GM18873 (cell line): Measurements from ENCODE around the gene CFAP46.

Source experiments
- ATAC-seq: cut with Tn5 transposase; IDR thresholded peaks from one replicate; pipeline ENCODE4 v1.9.1; 2021; ENCODE audit warnings: mild to moderate bottlenecking, moderate library complexity, moderate number of reproducible peaks; ENCODE audit not compliant: unreplicated experiment, low FRiP score

The CFAP46 gene

DNA sequence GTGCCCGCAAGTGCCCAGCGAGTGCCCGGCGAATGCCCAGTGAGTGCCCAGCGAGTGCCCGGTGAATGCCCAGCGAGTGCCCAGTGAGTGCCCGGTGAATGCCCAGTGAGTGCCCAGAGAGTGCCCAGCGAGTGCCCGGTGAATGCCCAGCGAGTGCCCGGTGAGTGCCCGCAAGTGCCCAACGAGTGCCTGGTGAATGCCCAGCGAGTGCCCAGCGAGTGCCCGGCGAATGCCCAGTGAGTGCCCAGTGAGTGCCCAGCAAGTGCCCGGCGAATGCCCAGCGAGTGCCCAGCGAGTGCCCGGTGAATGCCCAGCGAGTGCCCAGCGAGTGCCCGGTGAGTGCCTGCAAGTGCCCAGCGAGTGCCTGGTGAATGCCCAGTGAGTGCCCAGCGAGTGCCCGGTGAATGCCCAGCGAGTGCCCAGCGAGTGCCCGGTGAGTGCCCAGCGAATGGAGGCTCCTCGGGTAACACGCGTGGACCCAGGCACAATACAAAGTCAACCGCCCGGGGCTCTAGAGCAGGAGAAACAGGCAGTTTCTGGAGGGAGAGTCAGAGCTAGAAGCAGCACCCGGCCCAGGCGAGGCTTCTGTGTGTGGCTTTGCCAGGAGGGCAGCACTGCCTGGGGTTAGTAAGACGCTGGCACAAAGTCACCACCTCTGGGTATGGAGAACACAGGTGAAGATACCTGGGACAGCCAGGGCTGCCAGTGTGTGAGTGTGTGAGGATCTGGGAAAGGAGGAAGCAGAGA, 38.2 kb upstream of the CFAP46 start:
- no peak for ATAC-seq

DNA sequence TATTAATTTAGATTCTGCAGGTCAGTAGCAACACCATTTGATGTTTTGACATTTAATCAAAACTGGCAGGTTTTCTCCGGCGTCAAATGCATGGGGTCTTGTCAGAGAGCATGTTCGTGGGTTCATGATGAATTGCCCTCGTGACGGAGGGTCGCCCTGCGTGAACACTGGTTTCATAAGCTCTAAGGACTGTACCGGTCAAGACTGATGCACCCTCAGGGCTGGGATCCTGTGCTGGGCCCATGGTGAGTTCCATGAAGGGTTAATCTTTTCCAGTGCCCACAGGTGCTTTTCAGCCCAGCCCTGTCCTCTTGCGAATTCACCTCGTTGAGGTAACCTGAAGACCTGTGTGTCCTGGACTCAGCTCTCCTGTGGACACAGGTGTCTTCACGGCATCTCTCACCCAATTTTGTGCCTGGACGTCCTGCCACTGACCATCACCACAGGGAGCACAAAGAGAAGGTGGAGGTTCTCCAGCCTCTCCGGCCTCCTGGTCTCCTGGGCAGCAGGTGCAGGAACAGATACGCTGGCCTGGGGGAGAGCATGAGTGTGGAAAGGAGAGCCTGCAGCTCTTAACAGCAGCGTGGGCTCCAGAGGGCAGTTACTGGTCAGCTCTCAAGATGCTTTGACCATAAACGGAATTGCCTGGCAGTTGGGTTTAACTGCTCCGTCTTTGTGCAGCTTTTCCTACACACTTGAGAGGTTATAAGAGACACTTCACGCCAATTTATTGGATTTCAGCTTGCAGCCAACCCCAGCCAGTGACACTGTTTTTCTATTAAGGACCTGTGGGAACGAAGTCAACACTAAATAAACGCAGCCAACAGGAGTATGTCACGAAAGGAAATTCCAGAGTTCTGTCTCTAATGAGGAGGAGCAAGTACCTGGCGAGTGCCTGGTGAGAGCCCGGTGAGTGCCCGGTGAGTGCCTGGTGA, 37.4 kb upstream of the CFAP46 start:
- ATAC-seq: no peak

DNA sequence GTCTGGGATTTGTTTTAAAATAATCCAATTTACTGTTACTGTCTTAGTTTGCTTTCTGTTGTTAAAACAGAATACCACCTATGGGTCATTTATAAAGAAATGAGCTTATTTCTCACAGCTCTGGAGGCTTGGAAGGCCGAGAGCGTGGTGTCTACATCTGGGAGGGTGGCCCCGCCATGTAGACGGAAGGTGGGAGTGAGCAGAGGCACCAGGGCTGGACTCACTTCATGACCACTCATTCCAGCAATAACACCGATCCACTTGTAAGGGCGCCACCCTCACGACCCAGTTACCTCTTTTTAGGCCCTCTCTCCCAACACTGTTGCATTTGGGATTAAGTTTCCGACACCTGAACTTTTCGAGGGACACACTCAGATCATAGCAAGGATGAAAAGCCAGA, 36.2 kb upstream of the CFAP46 start:
- no peak for ATAC-seq

DNA sequence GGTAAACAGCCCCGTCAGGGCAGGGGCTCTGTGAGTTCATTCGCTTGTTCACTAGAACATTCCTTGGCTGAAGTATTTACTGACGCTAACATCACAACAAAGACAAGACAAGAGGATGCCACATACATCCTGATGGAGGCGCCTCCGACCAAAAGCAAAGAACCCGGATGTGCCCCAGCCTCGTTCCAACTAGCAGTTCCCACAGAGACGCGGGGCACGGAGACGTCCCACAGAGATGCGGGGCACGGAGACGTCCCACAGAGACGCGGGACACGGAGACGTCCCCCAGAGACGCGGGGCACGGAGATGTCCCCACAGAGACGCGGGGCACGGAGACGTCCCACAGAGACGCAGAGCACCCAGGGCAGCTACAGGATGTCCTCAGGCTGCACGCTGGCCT, 35.4 kb upstream of the CFAP46 start:
- no peak for ATAC-seq

DNA sequence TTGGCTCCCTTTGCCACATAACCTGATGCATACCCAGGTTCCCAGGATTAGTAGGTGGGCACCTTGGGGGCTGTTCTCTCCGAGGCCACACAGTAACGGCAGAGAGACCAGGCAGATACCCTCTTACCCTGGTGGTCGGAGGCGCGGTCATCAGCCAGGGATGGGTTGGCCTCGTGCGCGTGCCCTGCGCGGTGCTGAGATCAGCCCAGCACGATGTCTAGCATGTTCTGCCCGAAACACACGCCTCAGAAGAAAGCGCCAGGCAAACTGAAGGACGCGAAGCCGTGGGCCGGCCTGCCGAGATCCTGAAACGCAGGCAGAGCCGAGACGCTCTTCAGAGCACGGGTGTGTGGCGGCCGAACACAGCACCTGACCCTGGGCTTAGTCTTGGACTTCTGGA, 34.7 kb upstream of the CFAP46 start:
- no peak for ATAC-seq

DNA sequence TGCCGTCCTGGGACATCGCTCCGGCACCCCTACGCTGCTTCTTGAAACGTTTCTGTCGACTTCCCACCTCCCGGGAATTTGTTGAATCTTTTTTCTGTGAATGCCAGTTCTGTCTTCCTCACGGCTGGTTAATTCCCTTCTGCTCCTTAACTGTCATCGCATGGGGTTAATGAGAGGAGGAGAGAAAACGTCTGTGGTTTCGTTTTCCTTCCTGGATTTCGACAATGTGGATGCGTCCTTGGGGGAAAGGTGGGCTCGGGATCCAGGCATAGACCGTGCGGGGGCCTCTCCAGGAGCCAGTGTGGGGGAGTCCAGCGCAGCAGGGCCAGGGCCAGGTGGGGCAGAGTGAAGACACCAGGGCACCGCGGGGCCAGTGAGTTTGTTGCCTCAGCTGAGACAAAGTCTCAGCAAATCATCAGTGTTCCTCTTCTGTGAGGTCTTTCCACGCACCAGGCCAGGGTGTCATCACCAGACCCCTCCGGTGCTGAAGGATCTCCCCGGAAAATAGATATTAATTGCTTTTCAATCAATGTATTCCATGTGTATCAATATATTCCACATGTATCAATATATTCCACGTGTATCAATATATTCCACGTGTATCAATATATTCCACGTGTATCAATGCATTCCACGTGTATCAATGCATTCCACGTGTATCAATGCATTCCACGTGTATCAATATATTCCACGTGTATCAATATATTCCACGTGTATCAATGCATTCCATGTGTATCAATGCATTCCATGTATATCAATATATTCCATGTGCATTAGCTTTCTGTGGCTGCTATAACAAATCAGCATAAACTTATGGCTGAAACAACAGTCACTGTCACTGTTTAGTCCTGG, 33.7 kb upstream of the CFAP46 start:
- no peak for ATAC-seq

DNA sequence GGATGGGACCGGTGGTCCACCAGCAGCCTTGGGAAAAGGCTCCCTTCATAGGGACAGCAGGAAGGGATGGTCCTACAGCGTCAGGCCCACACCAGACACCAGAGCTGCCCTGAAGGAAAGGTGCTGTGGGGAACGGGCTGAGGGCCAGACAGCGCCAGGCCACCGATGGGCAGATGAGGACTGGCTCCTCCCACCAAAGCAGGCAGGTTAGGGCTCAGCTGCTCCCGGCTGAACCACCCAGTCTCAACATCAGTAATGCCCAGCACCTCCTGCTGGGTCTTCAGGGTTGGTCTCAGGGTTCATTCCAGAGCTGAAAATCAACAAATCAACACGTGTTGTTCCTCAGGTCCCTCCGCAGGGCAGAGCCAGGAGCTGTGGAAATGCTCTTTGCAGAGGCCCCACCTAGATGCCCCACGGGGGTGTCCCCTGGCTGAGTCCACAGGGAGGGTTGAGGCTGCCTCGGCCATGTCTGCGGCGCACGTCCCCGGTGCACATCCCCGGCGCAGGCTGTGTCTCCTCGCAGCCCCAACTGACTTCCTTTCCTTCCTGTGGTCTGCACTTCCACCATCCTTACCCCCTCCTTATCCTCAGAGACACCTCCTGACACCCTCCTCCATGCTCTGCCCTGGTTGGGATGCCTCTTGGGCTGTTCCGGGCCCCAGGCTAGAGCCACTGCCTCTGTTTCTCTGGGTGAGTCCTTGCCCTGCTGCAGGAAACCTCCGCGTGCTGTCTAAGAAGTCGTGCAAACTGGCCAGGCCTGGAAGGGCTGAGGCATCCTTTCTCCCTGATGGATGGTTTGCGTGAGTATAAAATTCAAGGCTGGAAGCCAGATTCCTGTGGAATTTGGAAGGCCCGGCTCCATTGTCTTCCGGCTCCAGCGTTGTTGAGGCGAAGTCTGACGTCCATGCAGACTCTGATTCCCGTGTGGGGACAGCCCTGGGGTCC, 32.8 kb upstream of the CFAP46 start:
- no peak for ATAC-seq

DNA sequence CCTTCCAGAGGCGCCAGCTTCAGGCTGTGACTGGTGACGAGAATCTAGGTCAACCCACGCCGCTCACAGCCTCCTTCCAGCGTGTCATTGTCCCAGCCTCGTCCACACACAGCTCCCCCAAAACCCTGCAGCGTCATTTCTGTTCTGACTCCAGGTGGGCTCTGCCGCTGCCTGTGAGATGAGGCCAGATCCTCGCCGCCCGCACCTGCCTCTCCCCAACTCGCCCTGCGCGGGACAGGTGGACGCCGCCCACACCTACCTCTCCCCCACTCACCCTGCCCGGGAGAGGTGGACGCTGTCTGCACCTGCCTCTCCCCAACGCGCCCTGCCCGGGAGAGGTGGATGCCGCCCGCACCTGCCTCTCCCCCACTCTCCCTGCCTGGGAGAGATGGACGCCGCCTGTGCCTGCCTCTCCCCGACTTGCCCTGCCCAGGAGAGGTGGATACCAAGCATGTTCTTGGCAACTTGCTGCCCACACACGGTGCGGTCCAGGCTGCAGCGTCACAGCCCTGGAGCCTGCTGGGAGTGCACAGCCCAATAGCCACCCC, 32.0 kb upstream of the CFAP46 start:
- no peak for ATAC-seq

DNA sequence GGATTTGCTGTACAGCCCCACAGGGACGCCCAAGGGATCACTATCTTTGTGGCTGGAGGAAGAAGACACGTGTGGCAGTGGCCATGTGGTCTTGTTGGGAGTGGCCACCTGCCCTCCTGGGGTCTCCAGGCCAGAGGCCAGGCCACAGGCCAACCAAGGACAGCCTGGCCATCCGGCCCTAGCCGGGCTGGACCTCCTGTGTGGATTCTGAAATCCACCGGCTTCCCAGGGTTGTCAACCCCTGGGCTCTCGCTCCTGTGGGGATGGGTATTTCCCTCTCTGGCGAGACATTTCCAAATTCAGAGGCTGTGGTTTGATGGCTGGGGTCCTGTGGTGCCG, 31.5 kb upstream of the CFAP46 start:
- no peak for ATAC-seq

DNA sequence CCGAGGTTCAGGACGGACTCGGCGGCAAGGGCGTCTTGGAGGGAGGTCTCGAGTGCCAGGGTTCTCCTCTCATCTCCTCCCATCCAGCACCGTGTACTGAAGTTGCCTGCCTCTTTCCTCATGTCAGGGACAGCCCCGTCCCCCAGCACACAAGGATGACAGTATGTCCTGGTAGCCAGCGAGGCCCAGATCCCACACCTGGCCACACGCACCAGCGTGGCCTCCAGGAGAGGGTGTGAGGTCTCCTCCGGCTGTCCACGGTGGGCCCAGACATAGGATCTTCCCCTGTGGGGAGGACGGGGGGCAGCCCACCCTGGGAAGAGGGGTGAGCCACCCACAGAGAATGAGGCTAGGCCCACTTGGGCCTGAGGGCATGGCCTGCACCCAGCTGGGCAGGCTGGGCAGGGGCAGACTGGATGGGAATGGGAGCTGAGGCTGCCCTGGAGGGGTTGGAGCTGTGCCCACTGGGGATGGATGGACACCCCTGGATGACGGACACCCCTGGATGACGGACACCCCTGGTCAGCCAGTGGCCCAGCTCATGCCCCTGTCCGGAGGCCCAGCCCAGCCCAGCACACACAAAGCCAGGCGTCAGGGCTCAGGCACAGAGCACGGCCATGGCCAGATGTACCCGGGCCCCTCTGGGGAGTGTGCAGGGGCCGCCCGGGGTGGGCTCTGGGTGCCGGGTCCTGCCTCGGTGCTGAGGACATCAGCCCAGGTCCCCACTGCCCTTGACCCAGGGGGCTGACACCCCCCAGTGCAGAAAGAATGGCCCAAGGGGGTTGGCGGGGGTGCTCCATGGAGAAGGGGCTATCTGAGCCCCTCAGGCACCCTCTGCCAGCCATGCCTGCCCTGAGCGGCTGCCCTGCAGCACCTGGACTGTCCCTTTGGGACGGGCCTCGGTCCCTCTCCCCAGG, 30.9 kb upstream of the CFAP46 start:
- no peak for ATAC-seq

DNA sequence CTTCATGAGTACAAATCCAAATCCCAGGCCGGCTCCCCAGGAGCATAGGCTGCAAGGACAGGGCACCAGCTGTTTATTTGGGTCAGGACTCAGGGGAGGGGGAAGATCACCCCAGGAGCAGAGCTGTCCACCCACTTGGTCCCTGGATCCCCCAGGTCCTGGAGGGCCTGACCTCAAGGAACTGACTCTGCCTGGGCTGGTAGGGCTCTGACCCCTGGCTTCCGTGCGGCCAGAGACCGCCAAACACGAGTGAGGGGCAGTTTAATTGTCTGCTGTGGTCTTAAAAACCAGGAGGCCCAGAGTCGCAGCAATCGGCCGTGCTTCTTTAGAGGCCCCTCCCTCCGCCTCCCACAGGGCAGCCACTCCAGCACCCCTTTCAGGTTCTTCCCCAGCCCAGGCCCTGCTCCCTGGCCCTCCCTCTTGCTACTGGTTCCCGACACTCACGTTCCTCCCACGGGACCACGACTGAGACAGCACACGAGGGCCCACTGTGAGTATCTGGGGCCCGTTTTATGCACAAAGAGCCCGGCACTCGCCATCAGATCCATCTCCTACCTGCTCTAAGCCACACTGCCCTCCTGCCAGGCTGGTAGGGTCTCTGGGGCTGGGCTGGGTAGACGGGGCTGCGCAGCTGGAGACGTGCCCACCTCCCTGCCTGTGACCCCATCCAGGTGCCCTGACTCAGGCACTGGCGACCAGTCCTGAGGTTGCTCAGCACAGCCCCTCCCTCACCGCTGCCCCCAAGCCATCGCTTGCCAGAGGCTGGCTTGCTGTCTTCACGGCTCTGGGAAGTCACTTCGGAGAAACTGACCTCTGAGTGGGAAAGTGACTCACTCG, 30.0 kb upstream of the CFAP46 start:
- ATAC-seq: no peak

DNA sequence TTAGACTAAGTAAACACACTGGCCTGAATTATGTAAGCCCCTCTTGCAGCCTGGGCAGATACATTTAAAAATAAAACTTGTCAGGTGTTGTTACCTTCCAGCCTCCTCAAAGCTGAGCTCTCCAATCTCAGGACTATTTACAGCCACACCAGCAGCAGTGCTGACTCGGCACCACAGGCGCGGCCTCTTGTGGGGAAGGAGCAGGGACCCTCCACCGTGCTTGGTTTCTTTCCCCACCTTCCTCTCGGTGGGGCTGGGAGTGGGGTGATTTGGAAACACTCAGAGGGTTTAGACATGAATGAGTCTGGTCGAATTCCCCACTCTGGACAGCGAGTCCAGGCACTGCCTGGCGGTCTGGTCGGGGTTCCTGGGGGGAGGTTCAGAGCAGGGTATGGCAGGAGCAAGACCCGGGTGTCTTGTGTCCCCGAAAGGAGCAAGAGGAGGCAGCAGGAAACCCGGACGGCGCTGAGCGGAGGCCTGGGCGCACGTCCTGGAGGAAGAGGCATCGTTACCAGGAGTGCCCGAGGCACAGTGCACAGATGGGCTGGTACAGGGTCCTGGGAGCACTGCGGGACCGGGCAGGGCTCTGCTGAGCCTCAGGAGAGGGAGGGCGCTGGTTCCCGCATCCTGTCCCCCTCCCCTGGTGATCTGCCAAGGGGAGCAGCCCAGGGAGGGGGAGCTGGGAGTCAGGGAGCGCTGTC, 29.2 kb upstream of the CFAP46 start:
- no peak for ATAC-seq

DNA sequence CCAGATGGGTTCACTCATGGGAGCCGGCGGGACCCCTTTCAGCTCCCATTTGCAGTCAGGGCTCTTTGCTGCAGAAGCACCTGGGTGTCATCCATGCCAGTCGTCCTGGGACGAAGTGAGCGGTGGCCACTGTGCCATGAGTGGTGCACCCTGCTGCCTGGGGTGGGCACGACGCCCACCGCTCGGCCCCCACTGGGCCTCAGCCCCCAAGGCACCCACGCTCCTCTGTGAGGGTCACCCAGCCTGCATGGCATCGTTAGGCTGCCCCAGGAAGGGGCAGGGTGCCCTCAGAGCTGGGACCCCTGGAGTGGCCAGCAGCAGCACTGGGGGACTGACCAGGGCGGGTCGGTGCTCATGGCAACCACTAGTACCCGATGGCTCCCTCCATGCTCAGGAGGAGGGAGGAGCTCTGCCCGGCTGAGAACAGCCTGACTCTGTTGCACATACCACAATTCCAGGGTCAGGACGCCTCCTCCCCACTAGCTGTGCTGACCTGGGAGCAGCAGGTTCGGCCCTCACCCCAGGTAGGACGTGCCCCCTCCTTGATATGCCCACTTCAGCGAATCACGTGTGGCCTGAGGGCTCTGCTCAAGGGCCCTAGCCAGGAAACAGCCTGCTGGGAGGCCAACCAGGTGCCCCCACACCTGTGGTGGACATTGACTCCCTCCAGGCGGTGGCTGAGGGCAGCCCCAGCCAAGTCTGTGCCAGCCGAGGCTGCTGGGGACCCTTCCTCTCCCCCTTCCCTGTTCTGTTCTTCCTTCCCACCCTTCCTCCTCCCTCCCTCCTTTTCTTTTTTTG, 28.5 kb upstream of the CFAP46 start:
- no peak for ATAC-seq

DNA sequence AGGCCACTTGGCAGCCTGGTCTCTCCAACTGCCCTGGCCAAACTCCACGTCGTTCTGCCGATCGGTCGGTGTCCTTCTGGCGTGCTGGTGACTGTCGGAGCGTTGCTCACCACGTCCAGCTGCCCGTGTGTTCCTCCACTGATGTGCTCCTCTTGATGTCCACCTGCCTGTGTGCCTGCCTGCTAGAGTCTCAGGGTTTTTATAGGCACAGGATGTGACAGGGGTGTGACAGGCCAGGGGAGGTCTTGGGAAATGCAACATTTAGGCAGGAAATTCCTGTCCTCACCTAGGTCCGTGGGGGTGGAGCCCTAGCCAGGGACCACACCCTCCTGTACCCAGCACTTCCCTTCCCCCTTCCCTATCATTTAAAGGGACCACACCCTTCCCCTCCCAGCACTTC, 25.2 kb upstream of the CFAP46 start:
- ATAC-seq: no peak

DNA sequence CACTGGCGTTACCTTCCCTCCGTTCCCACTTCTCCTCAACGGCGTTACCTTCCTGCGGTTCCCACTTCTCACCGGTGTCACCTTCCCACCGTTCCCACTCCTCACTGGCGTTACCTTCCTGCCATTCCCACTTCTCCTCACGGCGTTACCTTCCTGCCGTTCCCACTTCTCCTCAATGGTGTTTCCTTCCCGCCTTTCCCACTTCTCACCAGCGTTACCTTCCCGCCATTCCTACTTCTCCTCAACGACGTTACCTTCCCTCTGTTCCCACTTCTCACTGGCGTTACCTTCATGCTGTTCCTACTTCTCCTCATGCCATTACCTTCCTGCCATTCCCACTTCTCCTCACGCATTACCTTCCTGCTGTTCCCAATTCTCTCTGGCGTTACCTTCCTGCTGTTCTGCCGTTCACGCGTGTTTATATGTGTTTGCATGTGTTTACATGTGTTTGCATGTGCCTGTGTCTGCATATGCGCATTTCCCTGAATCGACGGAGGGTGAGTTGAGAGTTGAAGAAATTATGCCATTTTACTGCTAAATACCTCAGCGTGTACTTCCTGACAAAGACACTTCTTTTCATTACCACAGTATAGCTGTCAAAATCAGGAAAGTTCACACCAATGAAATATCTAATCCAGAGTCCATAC, 23.2 kb upstream of the CFAP46 start:
- no peak for ATAC-seq
